OCI-LY7 (cell line): ENCODE data around the gene RPL28. TPM values are rescaled to one million over a fixed set of nuclear protein-coding genes. Genes with fewer than 3 reads are reported as not detected.

Experiments used
- BruUV-seq: library from RNA; stranded (reverse); fragments of 400-500 nt; replicated peaks from 2 replicates; lab custom pipeline; 2021; lab: Mats Ljungman, UMichigan
- CTCF ChIA-PET: fragments of 300-600 bp; sonication (Branson Sonifier 250); formaldehyde crosslinking; loops from one replicate; lab custom pipeline; 2022; ENCODE audit warnings: antibody characterized with exemption; ENCODE audit not compliant: unreplicated experiment; lab: Charles Lee
- POLR2A ChIA-PET: fragments of 300-600 bp; sonication (Branson Sonifier 250); formaldehyde crosslinking; loops from one replicate; lab custom pipeline; 2022; ENCODE audit warnings: antibody characterized with exemption; lab: Charles Lee
- DNase-seq: peaks from one replicate; pipeline ENCODE4 v3.0.0-alpha.2; 2015; ENCODE audit warnings: low spot score
- H2AFZ ChIP-seq: fragments of 200-600 bp; sonication (generic), shearing (Covaris generic); 2 replicates; pipeline ENCODE4 v1.6.1; 2014; ENCODE audit warnings: mild to moderate bottlenecking, antibody characterized with exemption, low read length, moderate library complexity
- H3K27ac ChIP-seq: fragments of 200-600 bp; sonication (generic); 2 replicates; pipeline ENCODE4 v1.5.1; 2014; ENCODE audit warnings: mixed run types, low read depth, mild to moderate bottlenecking, moderate library complexity, low read length, inconsistent platforms; ENCODE audit not compliant: poor library complexity, severe bottlenecking
- H3K36me3 ChIP-seq: fragments of 200-600 bp; sonication (generic); 2 replicates; pipeline ENCODE4 v1.6.1; 2014; ENCODE audit warnings: mild to moderate bottlenecking, antibody characterized with exemption, low read length, moderate library complexity, mixed read lengths; ENCODE audit not compliant: insufficient read depth
- H3K4me1 ChIP-seq: fragments of 200-600 bp; sonication (generic); 2 replicates; pipeline ENCODE4 v1.5.1; 2014; ENCODE audit warnings: mild to moderate bottlenecking, low read length; ENCODE audit not compliant: insufficient read depth, poor library complexity, severe bottlenecking
- H3K4me2 ChIP-seq: fragments of 200-600 bp; sonication (generic); 2 replicates; pipeline ENCODE4 v1.6.1; 2014; ENCODE audit warnings: mild to moderate bottlenecking, low read length
- H3K4me3 ChIP-seq: fragments of 200-600 bp; sonication (generic); 2 replicates; pipeline ENCODE4 v1.5.1; 2014; ENCODE audit warnings: mild to moderate bottlenecking, low read depth, low read length; ENCODE audit not compliant: poor library complexity, severe bottlenecking
- H3K79me2 ChIP-seq: fragments of 200-600 bp; sonication (generic); 2 replicates; pipeline ENCODE4 v1.6.1; 2016; ENCODE audit warnings: low read depth, mild to moderate bottlenecking, low read length, moderate library complexity, mixed read lengths; ENCODE audit not compliant: insufficient read depth
- H3K9me2 ChIP-seq: fragments of 200-600 bp; sonication (generic); 2 replicates; pipeline ENCODE4 v1.6.1; 2016; ENCODE audit warnings: mild to moderate bottlenecking, low read length, mixed read lengths; ENCODE audit not compliant: insufficient read depth
- H3K9me3 ChIP-seq: fragments of 200-600 bp; sonication (generic); 2 replicates; pipeline ENCODE4 v1.6.1; 2014; ENCODE audit warnings: mild to moderate bottlenecking, mixed run types, low read length, mixed read lengths
- H4K20me1 ChIP-seq: fragments of 200-600 bp; sonication (generic); 2 replicates; pipeline ENCODE4 v1.6.1; 2014; ENCODE audit warnings: mild to moderate bottlenecking, antibody characterized with exemption, low read length, moderate library complexity, mixed read lengths; ENCODE audit not compliant: insufficient read depth
- EZH2phosphoT487 ChIP-seq: fragments of 200-600 bp; sonication (generic); IDR thresholded peaks from 2 replicates; pipeline ENCODE4 v1.6.1; 2018; ENCODE audit warnings: low read depth, borderline replicate concordance, mild to moderate bottlenecking, mixed run types, antibody characterized with exemption, low read length, moderate library complexity, mixed read lengths
- intact Hi-C: fragments of 100-400 bp; cut with micrococcal nuclease; formaldehyde crosslinking; loops from one replicate; pipeline ENCODE4 v1.10.0; 2022; ENCODE audit not compliant: unreplicated experiment
- total RNA-seq, 2 experiments: library from RNA; depleted of rRNA in 1 of 2; stranded (reverse); fragments of >200 nt in 1 of 2; shearing (Covaris generic) in 1 of 2; gene quantifications; 2 replicates each; pipeline ENCODE4 v1.2.3, GENCODE V29; 2014 to 2022
- TF ChIP-seq, protein P1 (sequence below): fragments of 200-600 bp; sonication (generic); conservative IDR thresholded peaks from 2 replicates; pipeline ENCODE4 v1.5.1; 2014; ENCODE audit warnings: mild to moderate bottlenecking, antibody characterized with exemption, low read length, moderate library complexity, mixed read lengths

Gene RPL28
- total RNA-seq, 2 experiments from 2014 or later, result 872 to 2,656 TPM

DNA sequence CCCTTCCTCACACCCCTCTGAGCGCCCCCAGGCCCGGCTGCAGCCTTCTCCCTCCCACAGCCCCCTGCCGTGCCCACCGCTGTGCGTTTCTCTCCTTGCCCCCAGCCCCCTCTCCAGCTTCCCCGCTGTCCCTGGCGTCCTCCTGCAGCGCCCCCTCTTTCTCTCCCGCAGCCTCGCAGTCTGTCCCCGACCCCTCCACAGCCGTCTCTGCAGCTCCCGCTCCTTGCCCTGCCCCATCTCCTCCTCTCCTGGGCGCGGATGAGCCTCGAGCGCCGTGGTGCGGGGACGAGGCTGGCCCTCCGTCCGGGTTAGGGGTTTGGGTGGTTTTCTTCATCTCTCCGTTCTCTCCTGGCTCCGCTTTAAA, 45.0 kb upstream of the RPL28 start:
- Histone ChIP-seq H4K20me1 (no peaks in the 10 kb centered on the region), H3K9me3 (no peaks in the 10 kb centered on the region)
- no peak for TF ChIP-seq EZH2phosphoT487
- TF ChIP-seq, protein P1, sequence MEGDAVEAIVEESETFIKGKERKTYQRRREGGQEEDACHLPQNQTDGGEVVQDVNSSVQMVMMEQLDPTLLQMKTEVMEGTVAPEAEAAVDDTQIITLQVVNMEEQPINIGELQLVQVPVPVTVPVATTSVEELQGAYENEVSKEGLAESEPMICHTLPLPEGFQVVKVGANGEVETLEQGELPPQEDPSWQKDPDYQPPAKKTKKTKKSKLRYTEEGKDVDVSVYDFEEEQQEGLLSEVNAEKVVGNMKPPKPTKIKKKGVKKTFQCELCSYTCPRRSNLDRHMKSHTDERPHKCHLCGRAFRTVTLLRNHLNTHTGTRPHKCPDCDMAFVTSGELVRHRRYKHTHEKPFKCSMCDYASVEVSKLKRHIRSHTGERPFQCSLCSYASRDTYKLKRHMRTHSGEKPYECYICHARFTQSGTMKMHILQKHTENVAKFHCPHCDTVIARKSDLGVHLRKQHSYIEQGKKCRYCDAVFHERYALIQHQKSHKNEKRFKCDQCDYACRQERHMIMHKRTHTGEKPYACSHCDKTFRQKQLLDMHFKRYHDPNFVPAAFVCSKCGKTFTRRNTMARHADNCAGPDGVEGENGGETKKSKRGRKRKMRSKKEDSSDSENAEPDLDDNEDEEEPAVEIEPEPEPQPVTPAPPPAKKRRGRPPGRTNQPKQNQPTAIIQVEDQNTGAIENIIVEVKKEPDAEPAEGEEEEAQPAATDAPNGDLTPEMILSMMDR, result peak; percentile 67

DNA sequence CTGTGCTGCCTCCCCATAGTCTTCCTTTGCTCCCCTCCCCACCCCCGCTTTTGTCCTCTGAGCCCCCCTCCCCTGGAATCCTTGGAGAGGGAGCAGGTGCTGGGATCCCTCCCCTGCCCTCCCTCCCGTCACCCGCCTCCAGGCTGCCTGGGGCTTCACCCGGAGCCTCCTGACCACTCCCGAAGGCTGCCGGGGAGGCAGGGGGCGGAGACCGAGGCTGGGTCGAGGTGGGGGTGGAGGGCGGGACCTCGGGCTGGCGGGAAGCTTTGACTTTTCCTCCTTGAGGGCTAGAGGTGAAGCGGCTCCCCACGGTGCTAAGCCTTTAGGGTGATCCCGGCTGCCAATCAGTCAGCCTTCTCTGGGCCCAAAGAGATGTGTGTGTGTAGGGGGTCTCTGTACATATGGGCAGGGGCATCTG, 44.6 kb upstream of the RPL28 start:
- peak; percentile 55 for DNase-seq
- H3K4me1 ChIP-seq, result peaks cover 28% of the 10 kb centered on the region
- H3K9me2 ChIP-seq, result no peaks in the 10 kb centered on the region
- CTCF ChIA-PET, result no interaction called here
- TF ChIP-seq, protein P1, result no peak
- TF ChIP-seq EZH2phosphoT487, result no peak
- H4K20me1 ChIP-seq, result no peaks in the 10 kb centered on the region
- BruUV-seq, result no TSS peak
- H2AFZ ChIP-seq, result no peak overlapping the region
- peak overlapping the region; percentile 99 for H3K4me2 ChIP-seq
- no peak overlapping the region for H3K27ac ChIP-seq
- no peaks in the 10 kb centered on the region for H3K79me2 ChIP-seq
- POLR2A ChIA-PET, result interaction anchor here (0.6 kb wide), 1 partner anchor 12 kb away, joined by 5 read pairs; no protein-coding TSS in a partner anchor
- H3K36me3 ChIP-seq, result no peaks in the 10 kb centered on the region
- peak overlapping the region; percentile 89 for H3K4me3 ChIP-seq
- intact Hi-C loops, result loop anchor here (1.0 kb wide), 1 partner anchor 82 kb away; the partner anchor contains the start of gene PPP6R1
- no peaks in the 10 kb centered on the region for H3K9me3 ChIP-seq

More for the DNA sequence above, 45.0 kb upstream of the RPL28 start:
- POLR2A ChIA-PET, result interaction anchor here (0.6 kb wide), 1 partner anchor 13 kb away, joined by 5 read pairs; no protein-coding TSS in a partner anchor
- H3K36me3 ChIP-seq, result no peaks in the 10 kb centered on the region
- H3K4me2 ChIP-seq, result peak overlapping the region; percentile 99
- H2AFZ ChIP-seq, result no peak overlapping the region
- peaks cover 28% of the 10 kb centered on the region for H3K4me1 ChIP-seq
- H3K79me2 ChIP-seq, result no peaks in the 10 kb centered on the region
- BruUV-seq, result no TSS peak
- no peak overlapping the region for H3K27ac ChIP-seq
- intact Hi-C loops, result loop anchor here (1.0 kb wide), 1 partner anchor 81 kb away; the partner anchor contains the start of gene PPP6R1
- no peaks in the 10 kb centered on the region for H3K9me2 ChIP-seq
- CTCF ChIA-PET, result no interaction called here
- no peak for DNase-seq
- H3K4me3 ChIP-seq, result peak overlapping the region; percentile 89
